Esophagus squamous epithelium (tissue), 5 donors: ENCODE measurements around the gene PRPF4. TPM values are rescaled to one million over a fixed set of nuclear protein-coding genes. Genes with fewer than 3 reads are reported as not detected.

Source experiments
- DNase-seq: peaks from one replicate; lab custom pipeline; 2025; lab: John Stamatoyannopoulos, UW
- H3K27ac ChIP-seq, 4 donors: fragments of 200-600 bp; sonication (generic); one replicate each; pipeline ENCODE4 v1.5.1; 2016 to 2019; ENCODE audit warnings: mild to moderate bottlenecking in 1 of 4
- H3K27me3 ChIP-seq, 4 donors: fragments of 200-600 bp; sonication (generic); 1 replicate in 3 of 4; 2 replicates in 1 of 4; pipeline versions ENCODE4 v1.5.1 to v1.6.0; 2017 to 2021; ENCODE audit warnings: antibody characterized with exemption in 1 of 4
- H3K36me3 ChIP-seq, 3 donors: fragments of 200-600 bp; sonication (generic); one replicate each; pipeline ENCODE4 v1.5.1; 2016 to 2019
- H3K4me1 ChIP-seq, 3 donors: fragments of 200-600 bp; sonication (generic); one replicate each; pipeline ENCODE4 v1.5.1; 2017 to 2019
- H3K4me3 ChIP-seq, 4 donors: fragments of 200-600 bp; sonication (generic); 1 replicate in 3 of 4; 2 replicates in 1 of 4; pipeline ENCODE4 v1.5.1; 2016 to 2019; ENCODE audit warnings: mild to moderate bottlenecking in 2 of 4, moderate library complexity in 1 of 4
- H3K9me3 ChIP-seq, 3 donors: fragments of 200-600 bp; sonication (generic); one replicate each; pipeline ENCODE4 v1.5.1; 2016 to 2019
- POLR2A ChIP-seq, 4 donors: fragments of 450-650 bp; IDR thresholded peaks; one replicate each; pipeline ENCODE4 v1.6.1; 2017; ENCODE audit warnings: antibody characterized with exemption in 4 of 4, mild to moderate bottlenecking in 4 of 4, moderate library complexity in 3 of 4
- WGBS, 2 donors: methylation state at CpG; one replicate each; pipeline ENCODE4 v1.1.5; 2018; 5-methylcytosine and 5-hydroxymethylcytosine counted together
- intact Hi-C: fragments of 100-400 bp; cut with DNase I; formaldehyde crosslinking; loops from one replicate; pipeline ENCODE4 v1.15.0; 2022
- total RNA-seq, 4 donors: library from RNA; depleted of rRNA; stranded (reverse); fragments of >200 nt; gene quantifications; one replicate each; pipeline ENCODE4 v1.1.0, GENCODE V29; 2016
- TF ChIP-seq, protein P1 (sequence below), 6 experiments: fragments of 450-650 bp in 4 of 6; fragments of 200-600 bp in 2 of 6; sonication (generic) in 2 of 6; IDR thresholded peaks; one replicate each; pipeline ENCODE4 v1.5.1; 2016 to 2019; ENCODE audit warnings: antibody characterized with exemption in 6 of 6, mild to moderate bottlenecking in 4 of 6, moderate library complexity in 4 of 6
- donor health status: DM: yes; HTN: yes; CAD: no.

PRPF4 gene
- total RNA-seq, 4 donors from 2014 or later, result 11.4 to 19.0 (median 17.4) TPM

- TF ChIP-seq, protein P1, sequence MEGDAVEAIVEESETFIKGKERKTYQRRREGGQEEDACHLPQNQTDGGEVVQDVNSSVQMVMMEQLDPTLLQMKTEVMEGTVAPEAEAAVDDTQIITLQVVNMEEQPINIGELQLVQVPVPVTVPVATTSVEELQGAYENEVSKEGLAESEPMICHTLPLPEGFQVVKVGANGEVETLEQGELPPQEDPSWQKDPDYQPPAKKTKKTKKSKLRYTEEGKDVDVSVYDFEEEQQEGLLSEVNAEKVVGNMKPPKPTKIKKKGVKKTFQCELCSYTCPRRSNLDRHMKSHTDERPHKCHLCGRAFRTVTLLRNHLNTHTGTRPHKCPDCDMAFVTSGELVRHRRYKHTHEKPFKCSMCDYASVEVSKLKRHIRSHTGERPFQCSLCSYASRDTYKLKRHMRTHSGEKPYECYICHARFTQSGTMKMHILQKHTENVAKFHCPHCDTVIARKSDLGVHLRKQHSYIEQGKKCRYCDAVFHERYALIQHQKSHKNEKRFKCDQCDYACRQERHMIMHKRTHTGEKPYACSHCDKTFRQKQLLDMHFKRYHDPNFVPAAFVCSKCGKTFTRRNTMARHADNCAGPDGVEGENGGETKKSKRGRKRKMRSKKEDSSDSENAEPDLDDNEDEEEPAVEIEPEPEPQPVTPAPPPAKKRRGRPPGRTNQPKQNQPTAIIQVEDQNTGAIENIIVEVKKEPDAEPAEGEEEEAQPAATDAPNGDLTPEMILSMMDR (IDR thresholded peaks at IDR 0.05), result no peak
- TF ChIP-seq POLR2A (IDR thresholded peaks at IDR 0.05), result no peak
- H3K4me3 ChIP-seq, result no peak overlapping the region
- peaks cover 0 to 12% (median 3%) of the 10 kb centered on the region in 3 donors for H3K4me1 ChIP-seq
- H3K27me3 ChIP-seq, result peaks cover 0 to 25% (median 0%) of the 10 kb centered on the region in 4 donors
- no peaks in the 10 kb centered on the region for H3K9me3 ChIP-seq
- intact Hi-C loops, result no loop called here
- 82 to 90% methylated on average over 8 of the region's 8 CpGs for WGBS, 2 donors
- no peak for DNase-seq
- no peak overlapping the region for H3K27ac ChIP-seq
- no peaks in the 10 kb centered on the region for H3K36me3 ChIP-seq
These were observed 26.1 kb downstream of the PRPF4 start for GRCh38 chr9:113301548-113301947.

DNA sequence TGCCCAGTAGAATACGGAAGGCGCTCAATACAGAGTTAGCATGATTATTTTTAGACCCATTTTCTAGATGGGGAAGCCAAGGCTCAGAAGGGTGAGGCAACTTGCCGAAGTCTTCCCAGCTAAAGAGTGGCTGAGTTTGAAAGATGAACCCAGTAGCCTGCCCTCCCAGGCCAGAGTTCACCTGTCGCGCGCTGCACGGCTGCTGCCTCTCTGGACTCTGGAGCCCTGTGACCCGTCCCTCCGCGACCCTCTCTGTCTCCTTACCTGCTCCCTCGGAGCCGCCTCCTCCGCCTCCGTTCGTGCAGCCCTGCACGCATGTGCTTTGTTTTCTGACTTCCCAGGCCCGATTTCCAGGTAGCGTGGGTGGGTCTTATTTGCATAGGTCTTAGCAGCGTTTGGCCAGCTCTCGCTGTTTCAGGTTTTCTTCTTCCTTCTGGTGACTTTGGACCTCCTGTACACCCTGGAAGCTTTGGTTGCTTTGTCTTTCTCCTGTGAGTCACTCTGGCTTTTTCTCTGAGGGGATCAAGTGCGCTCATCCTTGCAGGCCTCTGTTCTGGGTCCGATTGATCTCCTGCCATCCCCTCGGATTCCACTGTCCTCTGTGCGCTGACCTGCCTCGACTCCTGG is 27.4 kb downstream of the PRPF4 start, which contains the start of gene RNF183:
Gene RNF183 (minus strand): TSS at position 585 of the 627 bp plus-strand sequence. CDS start 5,192 bp downstream, outside the sequence.
- intact Hi-C loops, result no loop called here
- Histone ChIP-seq H3K9me3 (no peaks in the 10 kb centered on the region), H3K27ac (no peak within 1 kb of the TSS), H3K4me1 (peaks cover 0 to 12% (median 3%) of the 10 kb centered on the region in 3 donors), H3K36me3 (no peaks in the 10 kb centered on the region), H3K27me3 (peaks cover 0 to 26% (median 0%) of the 10 kb centered on the region in 4 donors), H3K4me3 (peak within 1 kb of the TSS in 2 of 4 donors; percentile 18 to 43)
- TF ChIP-seq, protein P1 (IDR thresholded peaks at IDR 0.05), result no peak
- DNase-seq, result no peak
- 41 to 55% methylated on average over 24 of the region's 25 CpGs for WGBS, 2 donors

- Histone ChIP-seq H3K4me1 (peaks cover 0 to 12% (median 3%) of the 10 kb centered on the region in 3 donors), H3K27me3 (peaks cover 0 to 14% (median 0%) of the 10 kb centered on the region in 4 donors), H3K4me3 (no peak overlapping the region), H3K36me3 (no peaks in the 10 kb centered on the region), H3K9me3 (no peaks in the 10 kb centered on the region), H3K27ac (no peak overlapping the region)
- no peak for DNase-seq
- TF ChIP-seq, protein P1 (IDR thresholded peaks at IDR 0.05), result no peak
- TF ChIP-seq POLR2A (IDR thresholded peaks at IDR 0.05), result no peak
- 63 to 88% methylated on average over 1 of the region's 1 CpG for WGBS, 2 donors
- intact Hi-C loops, result no loop called here
These were observed 31.1 kb downstream of the PRPF4 start for GRCh38 chr9:113306566-113306965.

- no peak for TF ChIP-seq POLR2A (IDR thresholded peaks at IDR 0.05)
- no peak overlapping the region for H3K4me3 ChIP-seq
- H3K36me3 ChIP-seq, result no peaks in the 10 kb centered on the region
- peaks cover 0 to 10% (median 3%) of the 10 kb centered on the region in 3 donors for H3K4me1 ChIP-seq
- 53 to 69% methylated on average over 7 to 8 of the region's 8 CpGs for WGBS, 2 donors
- intact Hi-C loops, result no loop called here
- H3K27me3 ChIP-seq, result peaks cover 0 to 14% (median 0%) of the 10 kb centered on the region in 4 donors
- DNase-seq, result no peak
- no peak overlapping the region for H3K27ac ChIP-seq
- H3K9me3 ChIP-seq, result no peaks in the 10 kb centered on the region
These were observed 32.0 kb downstream of the PRPF4 start for GRCh38 chr9:113307396-113307975.

DNA sequence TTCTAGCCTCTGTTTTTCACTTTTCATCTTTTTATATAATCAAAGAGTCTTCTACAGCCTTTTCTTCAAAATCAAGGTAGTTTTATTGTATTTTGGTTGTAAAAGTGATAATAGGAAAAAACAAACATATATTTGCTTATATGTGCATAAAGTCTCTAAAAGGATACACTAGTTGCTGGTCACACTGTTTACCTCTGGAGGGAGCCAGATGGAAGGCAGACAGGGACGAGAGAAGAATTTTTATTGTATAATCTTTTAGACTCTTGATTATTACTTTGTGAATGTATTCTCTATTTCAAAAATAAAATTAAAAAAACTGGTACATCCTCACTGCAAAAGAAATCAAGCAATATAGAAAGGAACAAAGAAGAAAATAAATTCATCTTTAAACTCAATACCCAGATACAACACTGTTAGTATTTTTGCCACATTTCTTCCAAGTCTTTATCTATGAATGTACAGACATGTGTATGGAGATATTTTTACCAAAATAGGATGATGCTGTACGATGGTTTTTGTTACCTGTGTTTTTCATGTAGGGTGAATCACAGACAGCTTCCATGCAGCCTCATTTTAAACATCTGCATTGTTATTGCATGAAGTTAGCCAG is 33.9 kb downstream of the PRPF4 start:
- H3K36me3 ChIP-seq, result no peaks in the 10 kb centered on the region
- TF ChIP-seq, protein P1 (IDR thresholded peaks at IDR 0.05), result peak in 5 of 6 experiments; percentile 38 to 73 (median 49)
- TF ChIP-seq POLR2A (IDR thresholded peaks at IDR 0.05), result no peak
- intact Hi-C loops, result no loop called here
- no peaks in the 10 kb centered on the region for H3K4me1 ChIP-seq
- H3K27me3 ChIP-seq, result peaks cover 0 to 10% (median 0%) of the 10 kb centered on the region in 4 donors
- no peaks in the 10 kb centered on the region for H3K9me3 ChIP-seq
- H3K4me3 ChIP-seq, result no peak overlapping the region
- DNase-seq, result no peak
- H3K27ac ChIP-seq, result no peak overlapping the region
- WGBS, 2 donors, result 6 to 8% methylated on average over 2 of the region's 2 CpGs
